Measurements from ENCODE around the gene STXBP6. TPM values are rescaled to one million over a fixed set of nuclear protein-coding genes. Genes with fewer than 3 reads are reported as not detected.

Gene STXBP6
- total RNA-seq, 1 donor = 5.8 TPM

DNA sequence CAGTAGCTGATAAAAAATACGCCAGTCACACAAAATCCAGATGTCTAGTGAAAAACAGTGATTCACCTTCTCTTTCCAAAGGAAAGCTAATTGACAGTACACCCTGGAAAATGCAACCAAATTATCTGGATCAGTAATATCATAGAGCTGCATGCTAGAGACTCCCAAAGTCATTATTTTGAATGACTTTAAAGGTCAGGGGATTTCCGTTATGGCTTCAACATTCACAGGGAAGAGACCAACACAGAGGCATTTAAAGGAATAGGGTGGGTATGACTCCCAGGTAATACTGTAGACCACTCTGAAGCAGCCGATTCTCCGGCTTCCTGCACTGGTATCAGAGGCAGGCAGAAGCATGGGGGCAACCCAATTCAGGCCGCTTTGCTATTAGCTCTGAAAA, 190.4 kb downstream of the STXBP6 start:
- H2AFZ ChIP-seq (ENCODE audit: low read length) = no peak overlapping the region
- H3K4me1 ChIP-seq (ENCODE audit: insufficient read depth, low read length) = no peaks in the 10 kb centered on the region
- no peak overlapping the region for H3K4me2 ChIP-seq (ENCODE audit: insufficient read depth, low read length)
- no peak overlapping the region for H3K27ac ChIP-seq (ENCODE audit: low read depth, low read length)
- no peaks in the 10 kb centered on the region for H3K27me3 ChIP-seq (ENCODE audit: insufficient read depth, low read length)
- no peak overlapping the region for H3K4me3 ChIP-seq (ENCODE audit: insufficient read depth, low read length)
- no peaks in the 10 kb centered on the region for H3K79me2 ChIP-seq (ENCODE audit: insufficient read depth, low read length)
- DNase-seq (ENCODE audit: insufficient read length, low spot score, missing footprints) = no peak
- TF ChIP-seq, protein P1, sequence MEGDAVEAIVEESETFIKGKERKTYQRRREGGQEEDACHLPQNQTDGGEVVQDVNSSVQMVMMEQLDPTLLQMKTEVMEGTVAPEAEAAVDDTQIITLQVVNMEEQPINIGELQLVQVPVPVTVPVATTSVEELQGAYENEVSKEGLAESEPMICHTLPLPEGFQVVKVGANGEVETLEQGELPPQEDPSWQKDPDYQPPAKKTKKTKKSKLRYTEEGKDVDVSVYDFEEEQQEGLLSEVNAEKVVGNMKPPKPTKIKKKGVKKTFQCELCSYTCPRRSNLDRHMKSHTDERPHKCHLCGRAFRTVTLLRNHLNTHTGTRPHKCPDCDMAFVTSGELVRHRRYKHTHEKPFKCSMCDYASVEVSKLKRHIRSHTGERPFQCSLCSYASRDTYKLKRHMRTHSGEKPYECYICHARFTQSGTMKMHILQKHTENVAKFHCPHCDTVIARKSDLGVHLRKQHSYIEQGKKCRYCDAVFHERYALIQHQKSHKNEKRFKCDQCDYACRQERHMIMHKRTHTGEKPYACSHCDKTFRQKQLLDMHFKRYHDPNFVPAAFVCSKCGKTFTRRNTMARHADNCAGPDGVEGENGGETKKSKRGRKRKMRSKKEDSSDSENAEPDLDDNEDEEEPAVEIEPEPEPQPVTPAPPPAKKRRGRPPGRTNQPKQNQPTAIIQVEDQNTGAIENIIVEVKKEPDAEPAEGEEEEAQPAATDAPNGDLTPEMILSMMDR (IDR thresholded peaks at IDR 0.05; ENCODE audit: extremely low read depth, low read depth, low read length) = no peak
- no peaks in the 10 kb centered on the region for H4K20me1 ChIP-seq (ENCODE audit: insufficient read depth, low read length)
- H3K36me3 ChIP-seq (ENCODE audit: insufficient read depth, low read length) = no peaks in the 10 kb centered on the region
- no peaks in the 10 kb centered on the region for H3K9me3 ChIP-seq (ENCODE audit: low read depth, low read length)

DNA sequence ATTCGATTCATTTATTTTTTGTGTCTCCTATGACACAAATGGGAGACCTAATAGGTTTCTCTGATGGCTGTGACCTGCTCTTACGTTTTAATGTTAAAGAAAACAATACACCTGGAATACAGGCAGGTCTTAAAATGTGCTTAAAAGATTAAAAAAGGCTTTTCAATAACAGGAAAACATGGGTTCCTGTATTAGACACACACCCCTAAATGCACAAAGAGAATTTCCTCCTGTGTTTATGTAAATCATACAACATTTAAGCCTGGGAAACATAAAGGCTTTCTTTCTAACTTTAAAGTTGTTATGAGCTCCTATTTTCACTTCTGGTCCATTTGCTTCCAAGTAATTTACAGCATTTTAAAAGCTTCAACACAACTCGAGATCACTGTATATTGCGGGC, 191.3 kb downstream of the STXBP6 start:
- H3K79me2 ChIP-seq (ENCODE audit: insufficient read depth, low read length) = no peaks in the 10 kb centered on the region
- no peaks in the 10 kb centered on the region for H3K27me3 ChIP-seq (ENCODE audit: insufficient read depth, low read length)
- H2AFZ ChIP-seq (ENCODE audit: low read length) = no peak overlapping the region
- no peaks in the 10 kb centered on the region for H3K36me3 ChIP-seq (ENCODE audit: insufficient read depth, low read length)
- H3K9me3 ChIP-seq (ENCODE audit: low read depth, low read length) = no peaks in the 10 kb centered on the region
- H3K27ac ChIP-seq (ENCODE audit: low read depth, low read length) = no peak overlapping the region
- H3K4me2 ChIP-seq (ENCODE audit: insufficient read depth, low read length) = no peak overlapping the region
- no peaks in the 10 kb centered on the region for H4K20me1 ChIP-seq (ENCODE audit: insufficient read depth, low read length)
- DNase-seq (ENCODE audit: insufficient read length, low spot score, missing footprints) = no peak
- no peak overlapping the region for H3K4me3 ChIP-seq (ENCODE audit: insufficient read depth, low read length)
- no peaks in the 10 kb centered on the region for H3K4me1 ChIP-seq (ENCODE audit: insufficient read depth, low read length)
- TF ChIP-seq, protein P1 (IDR thresholded peaks at IDR 0.05; ENCODE audit: extremely low read depth, low read depth, low read length) = no peak

DNA sequence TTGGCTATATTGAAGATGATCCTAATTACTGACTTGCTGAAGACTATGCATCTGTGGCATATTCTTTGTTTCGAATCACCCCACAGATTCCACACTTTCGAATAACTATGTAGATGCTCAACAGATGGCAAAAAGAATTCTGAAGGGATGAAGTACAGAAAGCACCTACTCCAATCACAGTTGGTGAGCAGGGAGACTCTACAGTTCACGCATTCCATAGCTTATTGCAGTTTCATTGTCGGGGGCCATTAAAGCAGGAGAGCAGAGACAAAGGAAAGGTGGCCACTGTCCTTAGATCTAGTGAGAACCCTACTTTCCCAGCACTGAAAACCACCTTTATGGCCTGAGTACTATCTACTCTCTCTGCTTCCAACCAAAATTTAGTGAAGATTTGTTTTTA, 191.9 kb downstream of the STXBP6 start:
- Histone ChIP-seq H3K4me1 (ENCODE audit: insufficient read depth, low read length) (no peaks in the 10 kb centered on the region), H3K79me2 (ENCODE audit: insufficient read depth, low read length) (no peaks in the 10 kb centered on the region), H3K4me3 (ENCODE audit: insufficient read depth, low read length) (no peak overlapping the region), H3K27me3 (ENCODE audit: insufficient read depth, low read length) (no peaks in the 10 kb centered on the region), H4K20me1 (ENCODE audit: insufficient read depth, low read length) (no peaks in the 10 kb centered on the region), H2AFZ (ENCODE audit: low read length) (no peak overlapping the region), H3K9me3 (ENCODE audit: low read depth, low read length) (no peaks in the 10 kb centered on the region), H3K27ac (ENCODE audit: low read depth, low read length) (no peak overlapping the region), H3K4me2 (ENCODE audit: insufficient read depth, low read length) (no peak overlapping the region), H3K36me3 (ENCODE audit: insufficient read depth, low read length) (no peaks in the 10 kb centered on the region)
- TF ChIP-seq, protein P1 (IDR thresholded peaks at IDR 0.05; ENCODE audit: extremely low read depth, low read depth, low read length) = no peak
- no peak for DNase-seq (ENCODE audit: insufficient read length, low spot score, missing footprints)

DNA sequence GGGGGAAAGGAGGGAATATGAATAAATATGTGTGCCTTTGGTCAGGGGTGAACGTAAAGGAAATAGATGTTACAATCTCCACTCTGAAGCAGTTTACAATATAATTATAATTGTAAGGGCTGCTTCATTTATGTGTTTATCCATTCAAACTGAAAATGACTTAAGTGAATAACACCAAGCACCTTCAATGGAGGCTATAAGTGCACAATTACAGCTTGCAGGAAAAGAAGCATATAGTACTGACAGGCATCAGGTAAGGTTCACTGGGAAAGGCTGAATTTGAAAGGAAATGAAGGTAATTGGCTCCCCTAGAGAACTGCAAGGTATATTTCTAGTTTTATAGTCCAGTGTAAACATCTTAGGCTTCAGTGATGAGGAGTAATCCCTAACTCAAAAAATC, 192.7 kb downstream of the STXBP6 start:
- Histone ChIP-seq H3K4me3 (ENCODE audit: insufficient read depth, low read length) (no peak overlapping the region), H3K4me2 (ENCODE audit: insufficient read depth, low read length) (no peak overlapping the region), H3K79me2 (ENCODE audit: insufficient read depth, low read length) (no peaks in the 10 kb centered on the region), H2AFZ (ENCODE audit: low read length) (no peak overlapping the region), H3K27ac (ENCODE audit: low read depth, low read length) (no peak overlapping the region), H3K27me3 (ENCODE audit: insufficient read depth, low read length) (no peaks in the 10 kb centered on the region), H4K20me1 (ENCODE audit: insufficient read depth, low read length) (no peaks in the 10 kb centered on the region), H3K9me3 (ENCODE audit: low read depth, low read length) (no peaks in the 10 kb centered on the region), H3K4me1 (ENCODE audit: insufficient read depth, low read length) (no peaks in the 10 kb centered on the region), H3K36me3 (ENCODE audit: insufficient read depth, low read length) (no peaks in the 10 kb centered on the region)
- DNase-seq (ENCODE audit: insufficient read length, low spot score, missing footprints) = no peak
- TF ChIP-seq, protein P1 (IDR thresholded peaks at IDR 0.05; ENCODE audit: extremely low read depth, low read depth, low read length) = no peak
